HG02973 (cell line): ENCODE measurements around the gene FRK.
"Not testable (repeated sequence)": the region's sequence is repeated elsewhere in the genome, so short reads cannot be mapped to it uniquely, and the experiment has no call there.

Source experiments
- ATAC-seq: cut with Tn5 transposase; IDR thresholded peaks from one replicate; pipeline ENCODE4 v1.9.1; 2021; ENCODE audit warnings: moderate library complexity; ENCODE audit not compliant: unreplicated experiment

The FRK gene

DNA sequence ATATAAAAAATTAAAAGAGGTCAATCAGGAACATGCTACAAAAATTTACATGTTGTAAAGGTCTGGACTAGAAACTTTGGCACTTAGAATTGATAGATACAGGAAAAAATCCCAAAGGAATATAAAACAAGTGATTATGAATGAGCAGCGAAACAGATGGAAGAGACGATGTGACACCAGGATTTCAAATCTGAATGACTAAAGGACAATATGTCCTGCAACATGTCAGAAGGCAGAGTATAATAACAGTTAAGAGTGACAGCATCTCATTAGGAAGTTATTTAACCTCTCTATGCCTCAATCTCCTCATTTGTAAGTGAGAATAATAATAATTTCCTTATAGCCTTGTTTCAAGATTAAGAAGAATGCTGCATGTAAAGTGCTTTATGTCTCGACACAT lies 50.3 kb downstream of the FRK start:
- no peak for ATAC-seq

DNA sequence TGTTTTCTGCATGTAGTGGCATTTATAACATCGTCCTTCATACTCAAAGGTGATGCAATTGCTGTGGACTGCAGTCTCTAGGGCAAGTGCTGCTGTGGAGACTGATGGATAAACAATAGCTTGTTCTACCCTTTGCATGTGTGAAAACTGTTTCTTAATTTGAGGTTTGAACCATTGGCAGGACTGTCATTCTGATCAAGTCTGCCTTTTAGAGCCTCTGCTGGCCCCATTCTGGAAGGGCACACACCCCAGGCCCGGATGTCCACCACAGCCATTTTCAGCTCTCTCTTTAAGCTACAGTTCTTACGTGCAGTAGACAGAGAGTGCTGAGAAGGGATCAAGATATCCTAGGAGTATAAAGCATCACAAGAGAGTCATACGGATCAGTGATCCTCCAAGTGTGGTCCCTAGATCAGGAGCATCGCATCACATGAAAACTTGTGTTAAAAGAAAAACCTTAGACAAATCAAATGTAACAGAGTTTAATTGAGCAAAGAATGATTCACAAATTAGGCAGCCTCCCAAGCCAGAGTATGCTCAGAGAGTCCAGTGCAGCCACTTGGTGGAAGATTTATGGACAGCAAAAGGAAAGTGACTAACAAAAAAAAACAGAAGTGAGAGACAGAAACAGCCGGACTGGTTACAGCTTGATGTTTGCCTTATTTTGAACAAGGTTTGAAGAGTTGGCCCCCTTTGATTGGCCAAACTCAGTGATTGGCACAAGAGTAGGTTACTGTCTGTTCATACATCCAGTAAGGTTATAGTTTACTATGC lies 52.0 kb downstream of the FRK start:
- ATAC-seq: peak; percentile 61

DNA sequence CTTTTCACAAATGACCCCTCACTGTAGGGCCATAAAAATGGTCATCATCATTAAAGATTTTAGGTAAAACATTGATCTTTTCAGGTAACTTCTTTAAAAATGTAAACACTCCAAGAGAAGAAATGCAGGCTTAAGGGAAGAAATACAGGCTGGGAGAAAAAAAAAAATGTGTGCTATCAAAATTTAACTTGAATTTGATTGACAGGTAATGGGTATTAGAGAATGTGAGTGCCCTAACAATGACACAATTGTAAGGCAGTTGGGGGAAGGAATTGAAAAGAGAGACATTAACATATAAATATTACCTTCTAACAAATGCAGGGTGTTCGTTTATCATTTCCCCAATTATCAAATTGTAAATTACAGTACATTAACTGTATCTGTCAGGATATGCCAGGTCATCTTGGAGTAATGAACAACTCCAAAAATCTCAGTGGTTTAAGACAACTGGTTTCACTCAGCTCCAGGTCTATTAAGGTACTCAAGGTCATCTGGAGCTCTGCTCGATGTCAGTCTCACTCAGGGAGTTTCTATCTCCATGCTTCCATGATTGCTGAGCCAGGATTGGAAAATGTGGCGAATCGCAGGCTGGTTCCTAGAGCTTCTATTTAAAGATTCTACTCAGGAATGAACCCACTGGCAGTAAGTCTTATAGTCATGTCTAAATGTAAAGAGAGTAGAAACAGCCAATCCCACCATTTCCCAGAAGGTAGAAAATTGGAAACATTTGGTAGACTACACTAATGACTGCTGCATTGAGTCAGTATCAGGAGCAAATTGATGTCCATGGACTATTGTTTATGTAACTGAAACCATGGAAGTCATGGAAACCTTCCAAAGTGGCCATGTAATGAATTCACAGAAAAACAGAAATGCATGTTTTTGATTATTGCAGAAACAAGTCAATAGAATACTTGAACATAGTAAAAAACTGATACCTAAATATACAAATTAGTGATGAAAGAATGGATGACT lies 55.6 kb downstream of the FRK start:
- ATAC-seq: no peak

GRCh38 chr6:116003668-116004067 lies 57.0 kb downstream of the FRK start:
- peak; percentile 95 for ATAC-seq

DNA sequence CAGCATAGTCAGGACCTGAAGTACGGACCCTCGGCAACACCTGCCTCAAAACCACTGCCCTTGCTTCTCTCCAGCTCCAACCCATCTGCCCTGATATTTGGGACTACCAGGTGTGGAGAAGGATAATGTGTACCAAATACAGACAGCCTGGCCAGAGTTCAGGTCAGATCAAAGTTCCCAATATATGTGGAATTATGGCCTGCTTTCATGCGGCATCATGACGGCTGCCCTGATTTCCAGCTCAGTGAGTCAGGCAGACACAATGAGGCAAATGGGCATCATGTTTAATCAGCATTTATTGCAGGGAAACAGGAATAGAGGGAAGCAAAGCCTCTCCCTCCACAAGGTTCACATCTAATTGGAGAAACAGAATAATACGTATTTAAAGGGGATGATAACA lies 57.9 kb downstream of the FRK start:
- ATAC-seq: no peak

- no peak for ATAC-seq
Observed at GRCh38 chr6:115999235-115999634, 61.5 kb downstream of the FRK start.

DNA sequence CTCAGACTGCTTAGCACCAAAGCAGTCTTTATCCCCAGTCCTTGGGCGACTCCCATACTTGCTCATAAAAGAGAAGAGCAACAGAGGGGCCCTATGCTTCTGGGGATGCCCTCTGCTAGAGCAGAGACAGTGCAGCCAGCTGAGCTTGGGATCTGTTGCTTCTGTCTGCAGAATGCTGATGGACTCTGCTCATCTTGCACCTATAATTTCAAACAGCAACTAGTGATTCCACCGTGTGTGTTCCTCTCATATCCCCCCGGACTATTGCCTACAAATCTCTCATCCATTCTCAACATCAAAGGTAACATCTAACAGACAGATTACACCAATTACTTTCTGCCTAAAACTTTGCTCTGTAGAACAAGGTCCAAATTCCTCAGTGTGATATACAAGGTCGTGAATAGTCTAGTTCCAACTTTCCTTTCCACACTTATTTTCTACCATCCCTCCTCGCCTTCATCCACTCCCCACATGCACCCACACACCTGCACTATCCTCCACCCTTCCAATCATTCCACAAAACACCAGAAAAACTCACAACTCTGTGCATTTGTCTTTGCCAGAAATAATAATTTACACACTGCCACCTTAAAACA lies 62.6 kb downstream of the FRK start:
- no peak for ATAC-seq

GRCh38 chr6:115986026-115986425 lies 74.7 kb downstream of the FRK start:
- no peak for ATAC-seq

GRCh38 chr6:115984809-115985208 lies 75.9 kb downstream of the FRK start:
- no peak for ATAC-seq

DNA sequence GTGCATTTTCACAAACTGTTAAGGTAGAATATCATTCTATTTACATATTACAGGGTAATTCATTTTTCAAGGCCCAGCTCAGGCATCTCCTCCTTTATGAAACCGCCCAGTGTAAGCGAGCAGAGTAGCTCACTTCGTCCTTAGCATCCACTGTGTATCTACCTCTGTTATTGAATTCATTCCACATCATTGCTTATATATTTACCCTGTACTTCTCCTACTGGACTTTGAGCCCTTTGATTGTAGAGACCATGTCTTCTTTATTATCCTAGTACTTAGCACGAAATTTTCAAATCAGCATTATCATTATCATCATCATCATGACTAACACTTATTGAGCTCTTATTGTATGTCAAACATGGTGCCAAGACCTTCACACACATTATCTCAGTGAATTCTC lies 76.7 kb downstream of the FRK start:
- no peak for ATAC-seq

DNA sequence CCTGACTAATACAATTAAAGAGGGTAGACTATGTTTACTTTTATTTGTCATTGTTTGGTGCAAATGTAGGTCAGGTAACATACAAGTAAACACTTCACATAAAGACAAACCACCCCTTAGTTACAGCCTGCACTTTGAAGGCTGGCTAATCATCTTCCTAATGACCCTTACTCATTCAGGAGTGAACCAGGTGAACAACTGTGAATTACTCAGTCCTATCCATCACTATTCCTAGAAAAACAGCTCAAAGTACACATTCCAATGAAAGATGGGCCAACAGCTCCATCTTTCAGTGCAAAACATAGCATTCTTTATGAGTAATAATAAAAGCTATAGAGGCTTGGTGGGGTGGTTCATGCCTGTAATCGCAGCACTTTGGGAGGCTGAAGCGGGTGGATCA lies 78.2 kb downstream of the FRK start:
- no peak for ATAC-seq

DNA sequence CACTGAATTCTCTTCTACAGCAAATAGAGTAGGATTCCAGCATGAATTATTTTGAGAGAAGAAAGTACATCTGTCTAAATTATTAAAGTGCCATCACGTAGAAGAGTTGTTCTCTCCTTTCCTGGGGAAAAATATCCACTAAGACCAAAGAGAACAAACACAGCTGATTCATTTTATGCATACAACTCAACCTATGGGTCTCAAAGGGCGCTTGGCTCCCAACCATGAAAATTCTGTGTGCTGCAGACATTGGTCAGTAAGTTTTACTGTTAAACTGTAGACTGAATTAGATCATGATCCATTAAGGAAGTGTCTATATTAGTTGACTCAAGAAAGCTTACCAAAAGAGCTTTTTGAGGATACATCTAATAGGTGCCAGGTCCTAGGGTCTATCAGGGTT lies 83.5 kb downstream of the FRK start:
- no peak for ATAC-seq

- ATAC-seq: no peak
Observed at GRCh38 chr6:115976321-115976870, 84.3 kb downstream of the FRK start.

DNA sequence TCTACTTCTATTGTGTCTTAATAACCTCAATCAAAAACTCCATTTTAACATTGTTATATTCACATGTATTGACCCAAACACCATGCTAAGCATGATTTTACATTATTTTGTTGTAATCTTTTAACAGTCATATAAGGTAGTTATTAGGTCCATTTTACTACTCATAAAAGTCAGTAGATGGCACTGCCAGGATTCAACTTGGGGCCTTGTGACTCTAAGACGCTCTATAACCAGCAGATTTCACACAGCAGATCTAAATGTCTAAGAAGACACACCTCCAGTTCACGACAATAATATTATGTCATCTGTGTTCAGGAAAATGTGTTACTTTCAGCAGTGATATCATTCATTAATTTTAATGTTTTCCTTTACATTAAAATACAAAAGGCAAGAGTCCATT lies 88.0 kb downstream of the FRK start:
- no peak for ATAC-seq

DNA sequence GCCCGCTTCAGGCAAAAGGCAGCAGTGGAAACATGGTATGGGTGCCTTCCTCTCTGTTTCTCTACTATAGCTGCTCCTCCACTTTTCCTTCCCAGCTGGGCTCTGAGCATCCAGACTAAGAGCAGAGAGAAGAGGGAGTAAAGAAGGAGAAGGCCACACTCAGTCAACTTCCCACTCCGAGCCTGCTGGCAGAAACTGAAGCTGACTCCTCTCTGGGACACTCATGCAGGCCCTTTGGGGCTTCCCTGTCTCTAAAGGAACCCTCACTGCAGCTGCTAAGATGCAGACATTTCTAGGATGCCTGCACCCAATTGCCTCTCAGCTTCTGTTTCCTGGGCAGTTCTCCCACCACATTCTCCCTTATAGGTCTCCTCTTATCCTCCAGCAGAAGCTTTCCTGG lies 88.9 kb downstream of the FRK start:
- no peak for ATAC-seq

GRCh38 chr6:115969930-115970273 lies 90.8 kb downstream of the FRK start:
- no peak for ATAC-seq

DNA sequence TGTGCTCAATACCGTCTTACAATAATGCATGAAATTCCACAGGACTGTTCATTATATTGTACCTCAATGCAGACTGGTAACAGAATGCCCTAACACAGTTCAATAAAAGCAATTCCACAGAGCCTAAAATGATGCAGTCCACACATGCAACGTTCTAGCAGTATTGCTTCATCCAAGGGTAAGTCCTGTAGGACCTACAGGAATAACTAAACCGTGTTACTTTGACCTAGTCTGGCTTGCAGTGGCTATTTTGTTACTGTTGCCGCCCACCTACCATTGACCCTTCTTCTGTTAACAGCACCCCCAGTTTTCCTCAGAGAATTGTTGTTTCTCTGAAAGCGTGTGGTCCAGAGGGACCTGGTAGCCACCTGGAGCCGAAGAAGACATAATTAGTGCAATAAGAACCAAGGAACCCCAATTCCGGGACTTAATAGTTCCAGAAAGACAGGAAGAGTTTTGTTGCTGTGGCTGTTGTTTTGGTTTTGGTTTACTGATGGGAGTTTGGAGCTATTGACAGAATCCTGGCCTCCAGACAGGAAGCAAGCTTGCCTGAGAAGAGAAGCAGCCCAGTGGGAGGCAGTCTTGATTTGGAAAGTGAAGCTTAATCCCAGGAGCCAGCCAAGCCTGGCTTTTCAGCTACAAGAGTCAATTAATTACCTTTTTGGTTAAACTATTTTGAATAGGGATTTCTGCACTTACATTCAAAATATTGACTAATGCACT lies 91.3 kb downstream of the FRK start:
- ATAC-seq: no peak

GRCh38 chr6:115960286-115960685 lies 100.4 kb downstream of the FRK start:
- not testable (repeated sequence) for ATAC-seq

DNA sequence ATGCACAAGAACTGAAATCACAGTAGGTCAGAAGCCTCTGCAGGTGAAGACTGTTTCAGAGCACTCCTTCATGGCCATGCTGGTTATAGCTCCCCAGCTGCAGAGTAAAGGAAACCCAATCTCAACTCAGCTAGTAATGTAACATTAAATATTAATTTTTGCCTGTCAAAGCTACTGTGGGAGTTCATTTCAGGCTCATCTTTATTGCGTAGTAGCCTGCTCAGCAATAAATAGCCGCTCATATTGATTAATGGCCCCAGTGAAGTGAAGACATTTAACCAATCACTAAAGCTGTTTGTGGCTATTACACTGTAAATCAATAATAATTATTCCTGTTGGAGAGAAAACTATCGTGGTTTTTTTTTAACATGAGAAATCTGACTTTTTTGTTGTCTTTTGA lies 101.7 kb downstream of the FRK start:
- no peak for ATAC-seq

DNA sequence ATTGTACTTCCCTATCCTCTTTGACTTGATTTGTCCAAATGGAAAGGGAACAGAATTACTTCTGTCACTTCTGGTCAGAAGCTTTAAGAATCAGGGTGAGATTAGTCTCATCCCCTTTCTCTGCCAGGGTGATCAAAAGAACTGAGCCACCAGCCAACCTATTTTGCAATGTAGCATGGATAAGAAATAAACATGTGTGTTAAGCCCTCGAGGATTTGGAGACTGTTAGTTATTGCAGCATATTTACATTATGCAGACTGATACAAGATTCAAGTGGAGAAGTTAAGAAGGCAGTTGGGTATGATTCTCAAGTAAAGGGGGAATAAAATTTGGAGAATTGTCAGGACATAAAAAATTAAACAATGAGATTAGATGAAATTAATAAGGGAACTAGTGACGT lies 106.0 kb downstream of the FRK start:
- no peak for ATAC-seq

GRCh38 chr6:115948751-115949150 lies 111.9 kb downstream of the FRK start:
- no peak for ATAC-seq
